IgD-negative memory B cell (primary cell): ENCODE measurements around the gene HELLS. TPM values are rescaled to one million over a fixed set of nuclear protein-coding genes. Genes with fewer than 3 reads are reported as not detected.
A peak's percentile ranks its signal among the peaks of the same experiment; 100 is the strongest.
"Not testable (repeated sequence)": the region's sequence is repeated elsewhere in the genome, so short reads cannot be mapped to it uniquely, and the experiment has no call there.

Experiments
- H3K27ac Mint-ChIP-seq, 3 donors: one replicate each; pipeline ENCODE4 v1.8.0; 2020 to 2022; ENCODE audit warnings: mild to moderate bottlenecking in 3 of 3, mixed read lengths in 3 of 3, moderate library complexity in 1 of 3
- H3K27me3 Mint-ChIP-seq: one replicate; pipeline ENCODE4 v1.8.0; 2021; ENCODE audit warnings: mixed read lengths
- H3K36me3 Mint-ChIP-seq: one replicate; pipeline ENCODE4 v1.8.0; 2020; ENCODE audit warnings: mild to moderate bottlenecking, mixed read lengths
- H3K4me1 Mint-ChIP-seq, 3 donors: one replicate each; pipeline ENCODE4 v1.8.0; 2020 to 2022; ENCODE audit warnings: mixed read lengths in 3 of 3, mild to moderate bottlenecking in 1 of 3
- H3K4me3 Mint-ChIP-seq, 4 donors: one replicate each; pipeline ENCODE4 v1.8.0; 2020 to 2022; ENCODE audit warnings: mild to moderate bottlenecking in 4 of 4, mixed read lengths in 4 of 4, moderate library complexity in 3 of 4
- H3K9me3 Mint-ChIP-seq, 3 donors: one replicate each; pipeline ENCODE4 v1.8.0; 2020 to 2021; ENCODE audit warnings: mixed read lengths in 3 of 3, mild to moderate bottlenecking in 1 of 3
- polyA plus RNA-seq: library from polyadenylated mRNA; unstranded; fragments of 300-500 nt; fragmentation: Illumina TruSeq; gene quantifications from one replicate; pipeline ENCODE4 v1.2.3, GENCODE V29; 2021

Gene HELLS
- polyA plus RNA-seq, result 10.3 TPM

DNA sequence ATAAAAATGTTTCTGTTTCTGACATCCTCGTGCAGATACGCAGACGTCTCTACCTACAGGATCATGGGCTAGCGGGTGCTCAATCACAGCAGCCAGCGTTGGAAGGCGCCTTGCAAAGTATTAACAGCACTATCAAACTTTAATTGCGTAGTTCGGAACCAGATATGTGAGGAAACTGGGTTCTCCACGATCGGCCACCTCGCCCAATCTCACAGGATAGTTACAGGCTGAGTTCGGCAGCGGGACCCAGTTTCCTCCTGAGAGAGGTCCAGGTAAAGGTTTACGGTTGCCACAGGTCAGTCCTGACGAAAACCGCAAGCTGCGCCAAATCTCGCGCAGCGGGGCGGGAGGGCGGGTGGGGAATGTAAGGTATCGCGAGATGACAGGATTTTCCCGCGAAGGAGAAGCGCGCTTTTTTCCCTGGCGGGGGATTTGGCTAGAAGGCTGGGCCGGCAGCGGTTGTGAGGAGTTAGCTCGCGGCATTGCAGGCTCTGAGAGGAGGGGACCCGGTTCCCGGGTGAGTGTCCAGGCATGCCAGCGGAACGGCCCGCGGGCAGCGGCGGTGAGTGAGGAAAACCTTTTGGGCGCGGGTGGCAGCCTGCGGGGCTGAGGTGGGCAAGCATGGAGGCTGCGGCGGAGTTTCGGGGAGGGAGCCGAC lies at the start of gene HELLS:
TSS of gene HELLS (plus strand) at position 398 of the 658 bp plus-strand sequence. CDS start at position 532, 134 bp downstream.
- Mint-ChIP-seq H3K27ac (peak within 1 kb of the TSS; percentile 44 to 92 (median 88)), H3K9me3 (peaks cover 0 to 3% (median 0%) of the 10 kb centered on the region in 3 donors), H3K4me3 (peak within 1 kb of the TSS; percentile 88 to 100 (median 99)), H3K27me3 (no peaks in the 10 kb centered on the region), H3K36me3 (no peaks in the 10 kb centered on the region), H3K4me1 (peaks cover 18 to 36% (median 24%) of the 10 kb centered on the region in 3 donors)

DNA sequence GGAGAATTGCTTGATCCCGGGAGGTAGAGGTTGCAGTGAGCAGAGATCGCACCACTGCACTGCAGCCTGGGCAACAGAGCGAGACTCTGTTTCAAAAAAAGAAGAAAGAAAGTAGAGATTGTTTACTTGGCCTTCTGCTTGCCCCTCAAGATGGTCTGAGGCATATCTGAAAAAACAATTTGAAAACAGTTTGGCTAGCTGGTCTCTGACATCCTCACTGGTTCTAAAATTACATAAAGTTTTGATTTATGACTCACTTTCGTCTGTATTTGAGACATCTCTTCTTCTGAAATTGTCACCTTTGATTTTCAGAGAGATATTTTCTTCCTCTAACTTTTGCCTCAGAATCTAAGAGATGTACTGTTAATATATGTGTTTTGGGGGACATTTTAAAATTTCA lies 49.6 kb upstream of the HELLS start:
- Mint-ChIP-seq H3K4me3 (peak overlapping the region in 1 of 4 donors; percentile 1), H3K27ac (no peak overlapping the region)

DNA sequence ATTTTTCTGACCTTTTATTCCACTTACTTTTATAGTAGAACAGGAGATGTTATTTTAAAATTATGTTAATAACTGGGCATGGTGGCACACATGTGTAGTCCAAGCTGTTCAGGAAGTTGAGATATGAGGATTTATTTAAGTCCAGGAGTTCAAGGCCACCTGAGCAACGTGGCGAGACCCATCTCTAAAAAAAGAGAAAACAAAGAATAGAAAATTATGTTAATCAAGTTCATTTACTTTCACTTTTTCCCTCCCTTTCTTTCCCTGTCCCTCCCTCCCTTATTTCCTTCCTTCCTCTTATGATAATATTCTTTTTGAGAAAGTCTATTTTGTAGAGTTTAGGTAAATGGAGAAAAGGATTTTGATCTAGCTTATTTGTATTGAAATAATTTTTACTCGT lies 48.9 kb upstream of the HELLS start:
- no peaks in the 10 kb centered on the region for H3K9me3 Mint-ChIP-seq
- no peaks in the 10 kb centered on the region for H3K36me3 Mint-ChIP-seq
- H3K27me3 Mint-ChIP-seq, result no peaks in the 10 kb centered on the region
- peak overlapping the region in 2 of 4 donors; percentile 47 to 56 for H3K4me3 Mint-ChIP-seq
- H3K4me1 Mint-ChIP-seq, result peaks cover 5 to 9% (median 7%) of the 10 kb centered on the region in 3 donors
- H3K27ac Mint-ChIP-seq, result no peak overlapping the region

More for the DNA sequence above, 49.6 kb upstream of the HELLS start:
- Mint-ChIP-seq H3K27me3 (no peaks in the 10 kb centered on the region), H3K9me3 (no peaks in the 10 kb centered on the region), H3K4me1 (peaks cover 5 to 9% (median 7%) of the 10 kb centered on the region in 3 donors), H3K36me3 (no peaks in the 10 kb centered on the region)

DNA sequence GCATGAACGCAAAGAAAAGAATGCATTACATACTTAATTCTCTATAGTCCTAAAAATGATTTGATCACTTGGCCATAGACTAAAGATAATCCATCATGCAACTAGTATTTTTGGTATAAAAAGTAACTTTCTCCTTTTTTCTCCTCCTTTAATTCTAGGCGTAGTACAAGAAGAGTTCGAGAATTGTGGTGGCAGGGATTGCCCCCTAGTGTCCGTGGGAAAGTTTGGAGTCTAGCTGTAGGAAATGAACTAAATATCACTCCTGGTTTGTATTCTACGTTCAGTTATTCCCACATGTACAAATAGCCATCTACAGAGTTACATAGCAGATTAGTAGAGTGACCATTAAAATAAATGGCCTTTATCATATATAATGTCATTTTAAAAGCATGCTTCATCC lies 45.5 kb upstream of the HELLS start:
- peaks cover 5% of the 10 kb centered on the region for H3K36me3 Mint-ChIP-seq

GRCh38 chr10:94521276-94522250 lies 24.0 kb upstream of the HELLS start:
- H3K9me3 Mint-ChIP-seq, result peaks cover 0 to 2% (median 0%) of the 10 kb centered on the region in 3 donors
- no peak overlapping the region for H3K27ac Mint-ChIP-seq
- no peaks in the 10 kb centered on the region for H3K27me3 Mint-ChIP-seq
- H3K36me3 Mint-ChIP-seq, result peaks cover 11% of the 10 kb centered on the region
- H3K4me3 Mint-ChIP-seq, result no peak overlapping the region
- no peaks in the 10 kb centered on the region for H3K4me1 Mint-ChIP-seq

More for the DNA sequence above, 45.5 kb upstream of the HELLS start:
- no peaks in the 10 kb centered on the region for H3K27me3 Mint-ChIP-seq
- H3K4me1 Mint-ChIP-seq, result peaks cover 5 to 9% (median 7%) of the 10 kb centered on the region in 3 donors
- no peaks in the 10 kb centered on the region for H3K9me3 Mint-ChIP-seq
- no peak overlapping the region for H3K4me3 Mint-ChIP-seq
- H3K27ac Mint-ChIP-seq, result no peak overlapping the region

- no peaks in the 10 kb centered on the region for H3K27me3 Mint-ChIP-seq
- peaks cover 15% of the 10 kb centered on the region for H3K36me3 Mint-ChIP-seq
- no peaks in the 10 kb centered on the region for H3K4me1 Mint-ChIP-seq
- H3K4me3 Mint-ChIP-seq, result no peak overlapping the region
- H3K27ac Mint-ChIP-seq, result no peak overlapping the region
- peaks cover 0 to 2% (median 0%) of the 10 kb centered on the region in 3 donors for H3K9me3 Mint-ChIP-seq
These were observed 21.4 kb upstream of the HELLS start for GRCh38 chr10:94524146-94524545.

GRCh38 chr10:94524711-94525110 lies 20.9 kb upstream of the HELLS start:
- Mint-ChIP-seq H3K4me1 (no peaks in the 10 kb centered on the region), H3K9me3 (peaks cover 0 to 2% (median 0%) of the 10 kb centered on the region in 3 donors), H3K4me3 (no peak overlapping the region), H3K27me3 (no peaks in the 10 kb centered on the region), H3K27ac (no peak overlapping the region), H3K36me3 (peaks cover 15% of the 10 kb centered on the region)

DNA sequence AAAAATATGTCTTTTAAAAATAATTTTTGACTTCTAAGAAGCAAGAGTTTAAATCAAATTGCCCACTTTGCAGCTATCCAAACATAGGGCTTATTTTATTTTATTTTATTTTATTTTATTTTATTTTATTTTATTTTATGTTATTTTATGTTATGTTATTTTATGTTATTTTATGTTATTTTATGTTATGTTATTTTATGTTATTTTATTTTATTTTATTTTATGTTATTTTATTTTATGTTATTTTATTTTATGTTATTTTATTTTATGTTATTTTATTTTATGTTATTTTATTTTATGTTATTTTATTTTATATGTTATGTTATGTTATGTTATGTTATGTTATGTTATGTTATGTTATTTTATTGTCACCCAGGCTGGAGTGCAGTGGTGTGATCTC lies 14.0 kb upstream of the HELLS start:
- H3K4me1 Mint-ChIP-seq, H3K27ac Mint-ChIP-seq, H3K4me3 Mint-ChIP-seq, H3K9me3 Mint-ChIP-seq, H3K27me3 Mint-ChIP-seq: not testable (repeated sequence)
- H3K36me3 Mint-ChIP-seq, result peaks cover 15% of the 10 kb centered on the region

DNA sequence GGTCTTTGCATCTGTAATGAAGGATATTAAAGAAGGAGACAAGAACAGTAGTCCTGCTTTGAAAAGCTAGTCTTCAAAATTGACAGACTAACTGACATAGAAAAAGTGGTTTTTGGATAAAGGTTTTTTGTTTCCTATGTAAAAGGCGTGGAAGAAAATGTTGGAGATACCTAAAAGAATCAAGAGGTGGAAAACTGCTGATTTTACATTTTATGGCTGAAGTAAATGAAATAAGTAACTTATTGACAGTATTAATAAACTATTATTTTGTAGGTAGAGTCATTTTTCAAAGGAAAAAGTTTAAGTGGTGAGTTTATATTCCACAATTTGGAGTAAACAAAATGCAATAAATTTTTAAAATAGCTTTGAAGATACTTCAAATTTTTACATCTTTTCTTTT lies 12.6 kb upstream of the HELLS start:
- no peak overlapping the region for H3K27ac Mint-ChIP-seq
- H3K4me3 Mint-ChIP-seq, result no peak overlapping the region
- peaks cover 13% of the 10 kb centered on the region for H3K36me3 Mint-ChIP-seq
- no peaks in the 10 kb centered on the region for H3K9me3 Mint-ChIP-seq
- no peaks in the 10 kb centered on the region for H3K4me1 Mint-ChIP-seq
- no peaks in the 10 kb centered on the region for H3K27me3 Mint-ChIP-seq

DNA sequence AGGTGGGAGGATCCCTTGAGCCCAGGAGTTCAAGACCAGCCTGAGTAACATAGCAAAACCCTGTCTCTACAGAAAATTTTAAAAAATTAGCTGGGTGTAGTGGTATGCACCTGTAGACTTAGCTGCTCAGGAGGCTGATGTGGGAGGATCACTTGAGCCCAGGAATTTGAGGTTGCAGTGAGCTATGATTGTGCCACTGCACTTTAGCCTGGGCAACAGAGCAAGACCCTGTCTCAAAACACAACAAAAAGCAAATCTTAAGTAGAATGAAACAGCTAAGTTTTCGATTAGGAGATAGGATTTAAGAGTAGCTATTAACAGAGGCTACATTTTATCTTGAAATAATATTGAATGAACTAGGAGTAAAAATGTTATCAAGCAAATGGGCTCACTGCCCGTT lies 3.3 kb upstream of the HELLS start:
- H3K27ac Mint-ChIP-seq, result not testable (repeated sequence)
- H3K4me3 Mint-ChIP-seq, result peak overlapping the region in 1 of 4 donors; percentile 86

GRCh38 chr10:94546049-94546900 lies 687 bp downstream of the HELLS start:
- H3K4me1 Mint-ChIP-seq, result peaks cover 18 to 36% (median 24%) of the 10 kb centered on the region in 3 donors
- H3K4me3 Mint-ChIP-seq, result peak overlapping the region; percentile 88 to 100 (median 99)
- H3K36me3 Mint-ChIP-seq, result no peaks in the 10 kb centered on the region
- H3K9me3 Mint-ChIP-seq, result peaks cover 0 to 3% (median 0%) of the 10 kb centered on the region in 3 donors
- H3K27ac Mint-ChIP-seq, result peak overlapping the region; percentile 26 to 92 (median 88)
- H3K27me3 Mint-ChIP-seq, result no peaks in the 10 kb centered on the region

More for the DNA sequence above, 3.3 kb upstream of the HELLS start:
- peaks cover 18 to 29% (median 18%) of the 10 kb centered on the region in 3 donors for H3K4me1 Mint-ChIP-seq
- not testable (repeated sequence) for H3K36me3 Mint-ChIP-seq, H3K9me3 Mint-ChIP-seq, H3K27me3 Mint-ChIP-seq

DNA sequence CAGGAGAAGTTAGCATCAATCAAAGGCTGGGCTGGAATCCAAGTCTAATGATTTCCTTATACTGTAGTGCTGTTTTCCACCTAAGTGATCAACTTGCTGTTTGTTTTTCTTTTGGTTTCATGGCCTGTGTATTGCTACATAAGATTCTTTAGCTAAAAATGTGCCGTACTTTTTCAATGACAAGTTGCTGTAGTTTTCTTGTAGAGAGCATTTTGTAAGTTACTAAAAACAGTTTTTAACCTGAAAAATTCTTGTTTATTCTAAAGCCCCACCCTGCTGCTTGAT lies 1.3 kb downstream of the HELLS start:
- no peaks in the 10 kb centered on the region for H3K27me3 Mint-ChIP-seq
- H3K9me3 Mint-ChIP-seq, result no peaks in the 10 kb centered on the region
- H3K4me3 Mint-ChIP-seq, result peak overlapping the region; percentile 88 to 100 (median 99)
- H3K36me3 Mint-ChIP-seq, result no peaks in the 10 kb centered on the region
- H3K27ac Mint-ChIP-seq, result peak overlapping the region in 2 of 3 donors; percentile 26 to 92
- peaks cover 18 to 32% (median 24%) of the 10 kb centered on the region in 3 donors for H3K4me1 Mint-ChIP-seq

DNA sequence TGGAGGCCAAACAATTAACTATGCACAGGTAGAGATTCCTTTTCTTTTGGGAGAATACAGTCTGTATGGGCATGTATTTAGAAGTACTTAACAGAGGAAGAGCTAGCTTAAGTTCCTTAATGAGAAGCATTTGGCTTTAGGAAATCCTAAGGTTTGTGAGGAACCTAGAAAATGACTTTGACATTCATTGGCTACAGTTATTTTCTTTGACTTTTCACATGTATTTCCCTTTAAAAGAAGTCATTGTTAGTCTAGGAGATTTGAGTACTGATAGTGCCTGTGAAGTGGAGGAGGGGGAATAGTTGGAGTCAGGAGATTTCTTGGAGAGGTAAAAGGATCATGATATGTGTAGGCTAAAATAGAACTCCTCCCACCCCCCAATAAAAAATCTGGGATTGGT lies 3.6 kb downstream of the HELLS start:
- peak overlapping the region in 1 of 4 donors; percentile 41 for H3K4me3 Mint-ChIP-seq
- peaks cover 18 to 32% (median 25%) of the 10 kb centered on the region in 3 donors for H3K4me1 Mint-ChIP-seq
- H3K27ac Mint-ChIP-seq, result no peak overlapping the region
- H3K27me3 Mint-ChIP-seq, result no peaks in the 10 kb centered on the region
- peaks cover 3% of the 10 kb centered on the region for H3K36me3 Mint-ChIP-seq
- H3K9me3 Mint-ChIP-seq, result no peaks in the 10 kb centered on the region

- H3K4me3 Mint-ChIP-seq, H3K27me3 Mint-ChIP-seq, H3K9me3 Mint-ChIP-seq, H3K36me3 Mint-ChIP-seq, H3K4me1 Mint-ChIP-seq, H3K27ac Mint-ChIP-seq: not testable (repeated sequence)
These were observed 22.2 kb downstream of the HELLS start for GRCh38 chr10:94567714-94568307.
